Astrocyte of the cerebellum (primary cell): ENCODE measurements around the gene CTSW.
A peak's percentile ranks its signal among the peaks of the same experiment; 100 is the strongest.

Source experiments
- DNase-seq: peaks from one replicate; pipeline ENCODE4 v3.0.0-alpha.2; 2011; ENCODE audit warnings: low read depth
- H3K4me3 ChIP-seq: 2 replicates; pipeline ENCODE4 v1.5.1; 2011; ENCODE audit warnings: mild to moderate bottlenecking, low read depth, low read length, moderate library complexity
- CTCF ChIP-seq: IDR thresholded peaks from 2 replicates; pipeline ENCODE4 v1.5.1; 2012; ENCODE audit warnings: low read length, low read depth, moderate library complexity, mild to moderate bottlenecking; ENCODE audit errors: missing control alignments
- in situ Hi-C: cut with HindIII; loops from 2 replicates; pipeline ENCODE4 v1.10.0; 2017; ENCODE audit warnings: low sequenced_read_pairs

Gene CTSW

GRCh38 chr11:65860278-65861164, 19.1 kb upstream of the CTSW start, which contains the start of gene MUS81:
Gene MUS81, plus strand, starts transcription at chr11:65860433. Its CDS starts 321 bp downstream, at chr11:65860754.
- peak; percentile 97 for DNase-seq
- H3K4me3 ChIP-seq, result peak within 1 kb of the TSS; percentile 96
- in situ Hi-C loops, result no loop called here
- peak; percentile 91 for TF ChIP-seq CTCF

DNA sequence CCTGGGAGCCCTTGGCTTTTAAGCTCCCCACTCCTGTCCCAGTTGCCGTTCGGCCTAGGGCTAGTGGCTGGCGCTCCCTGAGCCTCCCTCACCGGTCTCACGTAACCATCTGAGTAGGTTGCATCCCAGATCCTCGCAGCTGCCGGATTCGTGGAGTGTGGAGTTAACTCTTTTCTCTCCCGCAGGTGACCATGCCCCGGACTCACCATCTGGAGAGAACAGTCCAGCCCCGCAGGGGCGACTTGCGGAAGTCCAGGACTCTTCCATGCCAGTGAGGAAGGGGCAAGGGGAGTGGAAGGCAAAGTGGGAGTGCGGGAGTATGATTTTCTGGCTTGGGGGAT, 18.5 kb upstream of the CTSW start:
- in situ Hi-C loops, result no loop called here
- H3K4me3 ChIP-seq, result peak overlapping the region; percentile 96
- TF ChIP-seq CTCF, result no peak
- DNase-seq, result no peak

GRCh38 chr11:65861533-65862183, 18.0 kb upstream of the CTSW start:
- in situ Hi-C loops, result no loop called here
- H3K4me3 ChIP-seq, result peak overlapping the region; percentile 96
- DNase-seq, result no peak
- TF ChIP-seq CTCF, result no peak

GRCh38 chr11:65862191-65862735, 17.4 kb upstream of the CTSW start:
- TF ChIP-seq CTCF, result no peak
- no peak overlapping the region for H3K4me3 ChIP-seq
- no peak for DNase-seq
- in situ Hi-C loops, result no loop called here

GRCh38 chr11:65862941-65863888, 16.4 kb upstream of the CTSW start:
- DNase-seq, result no peak
- H3K4me3 ChIP-seq, result no peak overlapping the region
- in situ Hi-C loops, result no loop called here
- TF ChIP-seq CTCF, result no peak
